GM18526 (cell line): ENCODE data around the gene CDKN1C.

Experiments
- POLR2A ChIP-seq: IDR thresholded peaks from 3 replicates; pipeline ENCODE4 v1.6.1; 2011; ENCODE audit not compliant: insufficient read length; ENCODE audit errors: extremely low read depth

Gene CDKN1C

DNA sequence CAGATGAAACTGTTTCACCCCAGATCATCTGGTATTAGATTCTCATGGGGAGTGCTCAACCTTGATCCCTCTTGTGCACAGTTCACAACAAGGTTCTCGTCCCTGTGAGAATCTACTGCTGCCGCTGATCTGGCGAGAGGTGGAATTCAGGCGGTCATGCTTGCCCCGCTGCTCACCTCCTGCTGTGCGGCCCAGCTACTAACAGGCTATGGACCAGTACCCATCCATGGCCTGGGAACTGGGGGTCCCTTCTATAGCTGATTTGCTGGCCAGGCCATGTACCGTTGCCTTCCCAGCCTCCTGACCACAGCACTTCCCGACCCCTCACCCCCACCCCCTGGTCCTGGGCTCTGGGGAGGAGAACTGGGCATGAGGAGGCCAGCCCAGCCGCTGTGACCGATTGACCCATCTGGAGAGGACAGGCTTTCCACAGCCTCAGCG is 41.1 kb upstream of the CDKN1C start:
- TF ChIP-seq POLR2A, result no peak

DNA sequence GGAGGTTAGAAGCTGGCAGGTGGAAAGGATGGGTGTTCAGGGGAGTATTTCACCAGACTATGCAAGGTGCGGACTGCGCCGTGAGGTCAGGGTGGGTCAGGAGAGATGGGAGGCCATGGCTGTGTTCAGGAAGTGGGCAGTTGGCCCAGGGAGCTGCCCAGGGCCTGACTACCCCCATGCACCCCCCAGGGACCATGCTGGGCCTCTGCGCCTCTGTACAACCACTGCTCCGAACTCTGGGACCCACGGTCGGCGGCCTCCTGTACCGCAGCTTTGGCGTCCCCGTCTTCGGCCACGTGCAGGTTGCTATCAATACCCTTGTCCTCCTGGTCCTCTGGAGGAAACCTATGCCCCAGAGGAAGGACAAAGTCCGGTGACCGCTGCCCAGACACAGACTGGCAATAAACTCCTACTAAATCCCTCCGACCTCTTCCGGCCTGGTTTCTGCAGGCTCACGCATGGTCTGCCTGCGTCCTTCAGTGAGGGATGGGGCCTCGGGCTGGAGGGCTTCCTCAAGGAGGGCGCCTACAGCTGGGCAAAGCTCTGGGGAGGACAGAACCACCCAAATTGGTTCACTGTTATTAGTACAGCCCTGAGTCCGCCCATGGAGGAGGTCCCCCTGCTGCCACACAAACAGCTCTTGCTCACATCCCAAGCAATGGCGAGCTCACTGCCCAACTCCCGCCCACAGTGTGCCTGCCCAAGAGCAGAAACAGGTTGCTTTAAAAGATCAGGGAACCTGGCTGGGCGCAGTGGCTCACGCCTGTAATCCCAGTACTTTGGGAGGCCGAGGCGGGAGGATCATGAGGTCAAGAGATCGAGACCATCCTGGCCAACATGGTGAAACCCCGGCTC is 39.5 kb upstream of the CDKN1C start:
- TF ChIP-seq POLR2A, result no peak

DNA sequence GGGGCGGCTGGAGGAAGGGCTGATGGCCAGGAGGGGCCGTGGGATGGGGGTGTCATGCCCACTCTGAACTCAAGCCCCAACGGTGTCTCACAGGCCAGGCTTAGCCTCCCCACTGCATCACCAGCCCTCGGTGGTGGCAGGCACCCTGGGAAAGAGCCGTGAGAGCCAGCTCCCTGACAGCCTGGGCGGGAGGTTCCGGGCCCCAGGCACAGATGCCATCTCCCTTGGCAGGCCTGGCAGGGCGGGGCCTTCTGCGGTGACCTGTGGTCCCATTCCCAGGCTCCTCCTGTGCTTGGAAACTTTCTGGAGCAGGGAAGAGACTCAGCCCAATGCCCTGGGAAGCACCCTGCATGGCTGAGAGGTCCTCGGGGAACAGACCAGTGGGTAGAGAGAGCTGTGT is 38.8 kb upstream of the CDKN1C start:
- TF ChIP-seq POLR2A, result no peak

DNA sequence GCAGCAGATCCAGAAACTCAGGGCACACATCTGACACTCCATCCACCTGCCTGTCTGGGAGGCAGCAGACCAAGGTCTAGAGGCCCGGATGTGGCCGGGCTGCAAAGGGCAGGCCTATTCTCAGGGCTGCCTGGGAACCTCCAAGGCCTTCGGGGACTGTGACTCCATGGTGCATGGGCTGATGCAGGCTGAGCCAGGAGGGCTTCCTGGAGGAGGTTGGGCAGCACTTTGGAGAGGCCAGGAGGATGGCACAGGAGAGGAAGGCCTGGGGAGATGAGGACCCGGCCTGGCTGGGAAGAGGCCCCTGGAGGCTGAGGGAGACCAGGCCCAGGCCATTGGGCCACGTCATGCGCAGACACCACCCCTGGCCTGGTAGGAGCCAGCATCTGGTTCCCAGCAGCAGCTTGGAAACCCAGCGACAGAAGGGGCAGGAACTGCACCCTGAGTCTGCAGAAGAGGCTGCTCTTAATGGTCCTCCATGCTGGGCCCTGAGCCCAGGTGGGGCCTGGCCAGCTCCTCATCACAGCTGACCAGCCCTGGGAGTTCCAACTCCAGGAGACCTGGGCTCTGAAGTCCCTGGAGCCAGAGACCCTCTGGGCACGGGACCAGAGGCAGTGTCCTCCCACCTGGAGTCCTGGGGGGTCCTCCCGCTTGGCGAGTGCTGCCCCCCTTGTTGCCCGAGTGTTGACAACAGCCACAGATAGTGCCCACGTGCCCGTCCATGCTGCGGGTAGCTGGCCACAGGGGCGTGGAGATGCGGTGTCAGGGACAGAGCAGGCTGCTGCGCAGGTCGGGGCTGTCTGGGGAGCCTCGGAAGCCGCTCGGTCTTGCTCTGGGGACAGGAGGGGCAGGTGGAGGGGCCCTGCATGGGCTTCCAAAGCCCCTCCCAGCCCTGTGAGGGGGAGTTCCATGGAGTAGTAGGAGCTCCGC is 38.1 kb upstream of the CDKN1C start:
- no peak for TF ChIP-seq POLR2A

DNA sequence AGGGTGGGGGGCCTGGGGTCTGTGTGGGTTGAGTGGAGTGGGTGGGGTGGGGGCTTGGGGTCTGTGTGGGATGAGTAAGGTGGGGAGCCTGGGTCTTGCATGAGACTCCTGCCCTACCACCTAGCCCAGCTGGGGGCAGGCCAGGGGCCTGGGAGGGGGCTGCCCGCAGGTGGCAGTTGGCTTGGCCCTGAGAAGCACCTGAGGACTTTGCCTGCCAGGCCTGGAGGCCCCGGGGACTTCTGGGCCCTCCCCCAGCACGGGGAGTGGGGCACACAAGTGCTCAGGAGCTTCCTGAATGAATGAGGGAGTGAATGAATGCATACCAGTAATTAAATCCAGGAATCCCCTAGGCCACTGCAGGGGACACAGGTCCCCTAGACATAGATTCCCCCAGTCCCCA is 37.1 kb upstream of the CDKN1C start:
- TF ChIP-seq POLR2A, result no peak

DNA sequence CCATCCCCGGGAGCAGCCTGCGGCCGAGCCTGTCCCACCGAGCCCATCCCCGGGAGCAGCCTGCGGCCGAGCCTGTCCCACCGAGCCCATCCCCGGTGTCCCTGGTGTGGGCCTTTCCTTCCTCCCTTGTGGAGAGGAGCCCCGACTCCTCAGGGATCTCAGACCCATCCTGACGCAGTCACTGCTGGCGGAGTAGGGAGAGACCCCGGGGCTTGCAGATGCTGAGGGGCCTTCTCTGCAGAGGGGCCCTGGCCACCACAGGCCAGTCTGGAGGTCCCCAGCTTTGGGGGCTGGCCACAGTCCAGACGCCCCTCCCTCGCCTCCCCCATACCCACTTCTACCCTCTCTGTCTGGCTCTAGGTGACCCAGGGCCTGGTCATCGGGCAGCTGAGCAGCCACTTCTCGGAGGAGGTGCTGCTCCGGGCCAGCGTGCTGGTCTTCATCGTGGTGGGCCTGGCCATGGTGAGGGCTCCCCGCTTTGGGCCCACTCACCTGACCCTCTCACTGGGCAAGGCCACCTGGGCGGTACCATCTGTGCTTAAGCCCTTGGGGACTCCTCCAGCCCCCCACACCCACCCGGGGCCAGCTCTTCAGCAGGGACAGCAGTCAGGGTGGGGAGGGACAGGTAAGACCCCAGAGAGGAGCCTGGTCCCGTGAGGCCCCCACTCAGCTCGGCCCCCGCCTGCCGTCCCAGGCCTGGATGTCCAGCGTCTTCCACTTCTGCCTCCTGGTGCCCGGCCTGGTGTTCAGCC is 36.3 kb upstream of the CDKN1C start:
- no peak for TF ChIP-seq POLR2A

DNA sequence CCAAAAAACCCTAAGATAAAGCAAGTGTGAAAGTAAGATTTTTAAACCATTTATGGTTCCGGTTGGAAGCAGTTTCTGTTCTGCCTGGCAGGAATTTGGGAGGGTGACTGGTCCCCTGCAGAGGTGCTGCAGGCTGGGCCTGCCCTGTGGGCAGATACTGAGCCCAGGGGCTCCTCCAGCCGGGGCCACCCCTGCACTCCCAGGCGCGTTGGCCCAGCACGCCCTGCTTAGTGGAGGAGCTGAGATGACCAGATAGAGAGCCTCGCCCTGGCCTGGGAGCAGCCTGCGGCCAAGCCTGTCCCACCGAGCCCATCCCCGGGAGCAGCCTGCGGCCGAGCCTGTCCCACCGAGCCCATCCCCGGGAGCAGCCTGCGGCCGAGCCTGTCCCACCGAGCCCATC is 35.7 kb upstream of the CDKN1C start:
- TF ChIP-seq POLR2A, result no peak

DNA sequence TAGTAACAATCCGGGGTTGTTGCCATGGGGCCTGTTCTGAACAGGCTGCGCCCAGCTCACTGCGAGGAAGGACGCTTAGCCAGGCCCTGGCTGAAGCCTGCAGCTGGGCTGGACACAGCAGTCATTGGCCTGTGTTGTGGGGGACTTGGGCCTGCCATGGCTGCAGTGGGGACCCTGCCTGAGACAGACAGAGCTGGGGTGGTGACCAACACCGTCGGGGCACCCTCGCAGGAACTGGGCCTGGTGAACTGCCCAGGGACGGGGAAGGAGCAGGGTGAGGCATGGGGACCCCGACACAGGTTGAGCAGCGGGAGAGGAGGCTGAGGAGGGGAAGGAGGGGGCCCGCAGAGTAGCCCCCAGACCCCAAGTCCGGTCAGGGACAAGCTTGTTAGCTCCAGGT is 34.8 kb upstream of the CDKN1C start:
- TF ChIP-seq POLR2A, result no peak

DNA sequence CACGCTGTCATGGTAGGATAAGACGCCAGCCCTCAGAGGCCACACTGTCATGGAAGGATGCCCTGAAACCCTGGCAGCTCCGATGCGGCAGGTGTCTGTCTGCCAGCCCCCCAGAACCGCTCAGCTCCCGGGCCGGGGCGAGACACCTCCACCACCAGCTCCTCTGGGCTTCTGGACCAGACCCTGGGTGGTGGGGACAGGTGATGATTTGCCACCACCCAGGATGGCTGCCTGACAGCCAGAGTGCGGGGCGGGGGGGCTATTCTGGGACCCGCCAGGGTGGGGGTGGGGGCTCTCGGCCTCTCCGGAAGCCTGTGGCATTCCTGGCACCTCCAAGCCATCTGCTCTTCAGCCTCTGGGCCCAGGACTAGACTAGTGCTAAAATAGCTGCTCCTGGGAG is 34.3 kb upstream of the CDKN1C start:
- TF ChIP-seq POLR2A, result no peak

DNA sequence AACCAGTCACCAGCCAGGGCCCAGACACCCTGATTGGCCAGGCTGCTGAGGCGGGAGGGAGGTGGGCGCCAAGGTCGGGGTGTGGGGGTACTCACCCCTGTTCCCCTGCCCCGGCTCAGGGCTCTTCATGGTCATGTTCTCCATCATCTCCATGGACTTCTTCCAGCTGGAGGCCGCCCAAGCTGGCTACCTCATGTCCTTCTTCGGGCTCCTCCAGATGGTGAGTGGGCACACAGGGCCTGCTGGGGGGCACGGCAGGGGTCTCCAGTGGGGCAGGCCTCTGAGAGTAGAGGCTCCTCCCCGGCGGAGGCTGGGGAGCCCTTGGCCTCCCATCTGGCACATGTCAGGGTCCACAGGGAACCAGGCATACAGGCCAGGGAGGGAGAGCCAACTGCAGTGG is 33.6 kb upstream of the CDKN1C start:
- no peak for TF ChIP-seq POLR2A

DNA sequence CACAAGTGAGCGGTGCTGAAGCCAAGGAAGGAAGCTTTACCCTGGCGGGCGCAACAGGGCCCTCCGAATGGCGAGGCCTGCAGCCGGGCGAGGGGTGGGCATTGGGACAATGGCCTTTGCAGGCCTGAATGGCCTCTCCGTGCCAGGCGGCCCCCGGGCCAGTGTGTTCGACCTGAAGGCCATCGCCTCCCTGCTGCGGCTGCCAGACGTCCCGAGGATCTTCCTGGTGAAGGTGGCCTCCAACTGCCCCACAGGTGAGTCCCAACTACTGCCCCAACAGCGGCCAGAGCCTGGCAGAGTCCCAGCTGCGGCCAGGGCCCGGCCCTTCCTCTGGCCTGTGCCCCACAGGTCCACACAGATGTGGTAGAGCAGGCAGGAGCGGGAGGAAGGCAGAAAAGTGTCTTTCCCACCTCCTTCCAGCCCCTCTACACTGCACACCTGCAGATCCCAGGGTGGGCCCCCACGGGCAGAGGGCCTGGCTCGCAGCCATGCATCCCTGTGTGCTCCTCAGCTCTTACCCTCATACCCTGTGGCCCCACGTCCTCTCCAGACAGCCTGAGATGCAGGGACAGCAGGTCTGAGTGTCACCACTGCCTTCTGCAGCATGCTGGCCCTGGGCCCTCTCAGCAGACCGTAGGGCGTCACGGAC is 32.4 kb upstream of the CDKN1C start:
- TF ChIP-seq POLR2A, result no peak

DNA sequence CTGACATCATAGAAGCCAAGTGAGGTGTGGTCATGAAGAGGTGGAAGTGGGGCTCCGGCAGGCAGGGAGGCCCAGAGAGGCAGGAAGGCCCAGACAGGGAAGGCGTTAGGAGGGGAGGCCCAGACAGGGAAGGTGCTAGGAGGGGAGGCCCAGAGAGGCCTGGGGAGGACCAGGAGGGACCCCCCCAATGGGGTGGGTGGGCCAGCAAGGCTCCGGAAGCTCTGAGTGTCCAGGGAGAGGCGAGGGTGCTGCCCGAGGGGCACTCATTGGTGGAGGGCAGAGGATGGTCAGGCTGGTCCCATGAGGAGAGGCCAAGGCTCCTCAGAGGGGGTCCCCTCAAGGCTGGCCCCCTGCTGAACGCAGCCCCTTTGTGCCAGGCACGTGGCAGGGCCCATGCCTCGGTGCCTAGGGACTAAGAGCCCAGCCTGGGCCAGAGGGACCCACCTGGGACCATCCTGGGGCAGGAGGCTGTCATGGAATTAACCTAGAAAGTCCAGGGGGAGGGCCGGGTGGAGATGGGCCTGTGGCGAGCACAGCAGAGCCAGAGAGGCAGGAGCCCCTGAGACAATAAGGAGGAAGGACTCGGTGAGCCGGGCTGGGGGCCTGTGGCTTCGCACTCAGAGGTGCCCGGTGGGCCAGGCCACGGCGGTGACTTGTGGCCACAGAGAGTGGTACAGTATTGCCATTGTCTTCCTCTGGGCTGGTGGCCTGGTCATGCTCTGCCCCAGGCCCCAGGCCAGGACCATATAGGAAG is 31.5 kb upstream of the CDKN1C start:
- TF ChIP-seq POLR2A, result no peak

DNA sequence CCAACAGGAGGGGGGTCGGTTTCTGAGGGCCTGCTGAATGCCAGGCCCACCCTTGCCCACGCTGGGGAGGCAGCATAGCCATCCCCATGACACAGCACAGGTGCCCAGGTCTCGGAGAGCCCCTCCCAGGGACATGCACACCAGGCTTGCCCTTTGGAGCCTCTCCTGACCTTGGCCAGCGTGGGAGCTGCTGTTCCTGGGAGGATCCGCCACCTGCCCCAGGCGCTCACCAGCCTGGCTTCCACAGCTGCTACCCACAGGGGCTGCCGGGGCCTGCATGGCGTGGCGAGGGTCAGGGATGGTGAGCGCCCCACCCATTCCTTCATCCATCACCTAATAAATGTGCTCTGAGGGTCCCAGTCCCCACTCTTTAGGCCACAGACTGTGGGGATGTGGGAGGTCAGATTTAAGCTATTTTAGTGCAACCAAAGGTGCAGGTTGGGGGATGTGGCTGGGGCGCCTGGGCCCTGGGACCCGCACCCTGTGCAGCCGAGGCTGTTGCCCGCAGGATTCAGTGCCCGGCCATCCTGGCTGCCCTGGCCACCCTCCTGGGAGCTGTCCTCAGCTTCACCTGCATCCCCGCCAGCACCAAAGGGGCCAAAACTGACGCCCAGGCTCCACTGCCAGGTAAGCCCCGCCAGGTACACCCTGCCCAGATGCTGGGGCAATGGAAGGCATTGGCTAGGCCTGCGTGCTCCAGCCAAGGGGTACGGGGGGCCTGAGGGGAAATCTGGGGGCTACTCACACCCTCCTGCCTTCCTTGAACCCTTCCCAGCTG is 30.7 kb upstream of the CDKN1C start:
- TF ChIP-seq POLR2A, result no peak
